H1 (cell line): ENCODE data around the gene ZXDC. TPM values are rescaled to one million over a fixed set of nuclear protein-coding genes. Genes with fewer than 3 reads are reported as not detected.

Experiments
- CTCF ChIA-PET: fragments of 300-600 bp; sonication (Branson Sonifier 250); formaldehyde crosslinking; loops from one replicate; lab custom pipeline; 2021; ENCODE audit not compliant: partially characterized antibody; lab: Charles Lee
- POLR2A ChIA-PET: fragments of 300-600 bp; sonication (Branson Sonifier 250); formaldehyde crosslinking; loops from one replicate; lab custom pipeline; 2021; ENCODE audit warnings: inconsistent platforms; ENCODE audit not compliant: partially characterized antibody; lab: Charles Lee
- DNase-seq, 2 experiments: peaks; one replicate each; pipeline versions ENCODE4 v3.0.0 to v3.0.0-alpha.2; 2010 to 2022; ENCODE audit warnings: low spot score in 2 of 2, low read depth in 1 of 2, mixed read lengths in 1 of 2
- FAIRE-seq: peaks from 2 replicates; lab custom pipeline; 2011; peaks lifted over from hg19 to GRCh38; lab: Jason Lieb, UNC
- H2AFZ ChIP-seq: 2 replicates; pipeline ENCODE4 v1.8.1; 2012; ENCODE audit warnings: low read length, inconsistent platforms
- H2AK5ac ChIP-seq: 2 replicates; pipeline ENCODE4 v1.6.1; 2013; ENCODE audit warnings: low read depth, low read length
- H2BK120ac ChIP-seq: replicated peaks from 2 replicates; pipeline ENCODE3; 2013; ENCODE audit warnings: low read depth, low read length, inconsistent platforms
- H2BK12ac ChIP-seq: 2 replicates; pipeline ENCODE4 v1.6.1; 2013; ENCODE audit warnings: low read depth, low read length
- H2BK15ac ChIP-seq: 2 replicates; pipeline ENCODE4 v1.6.1; 2013; ENCODE audit warnings: low read length
- H2BK20ac ChIP-seq: 2 replicates; pipeline ENCODE4 v1.6.1; 2013; ENCODE audit warnings: low read length
- H2BK5ac ChIP-seq: 2 replicates; pipeline ENCODE4 v1.6.1; 2013; ENCODE audit warnings: low read depth, low read length
- H3K14ac ChIP-seq: 2 replicates; pipeline ENCODE4 v1.6.1; 2013; ENCODE audit warnings: inconsistent platforms; ENCODE audit not compliant: insufficient read length
- H3K18ac ChIP-seq: 2 replicates; pipeline ENCODE4 v1.6.1; 2013; ENCODE audit warnings: low read length; ENCODE audit errors: extremely low read depth
- H3K23ac ChIP-seq: 2 replicates; pipeline ENCODE4 v1.6.1; 2013; ENCODE audit warnings: inconsistent platforms; ENCODE audit not compliant: insufficient read length
- H3K23me2 ChIP-seq: 2 replicates; pipeline ENCODE4 v1.6.1; 2013; ENCODE audit warnings: low read depth, low read length
- H3K27ac ChIP-seq: 2 replicates; pipeline ENCODE4 v1.6.1; 2011; ENCODE audit warnings: low read depth, low read length, inconsistent platforms
- H3K27me3 ChIP-seq, 4 experiments: replicated peaks in 1 of 4; 1 replicate in 1 of 4; 2 replicates in 3 of 4; pipeline versions ENCODE4 v1.6.1 to v1.8.1; 2011 to 2013; ENCODE audit warnings: low read length in 3 of 4, mild to moderate bottlenecking in 3 of 4, inconsistent platforms in 2 of 4, mixed read lengths in 2 of 4, moderate library complexity in 1 of 4; ENCODE audit not compliant: control insufficient read depth in 3 of 4, insufficient read depth in 3 of 4; ENCODE audit errors: extremely low read depth in 1 of 4
- H3K36me3 ChIP-seq, 4 experiments: 2 replicates each; pipeline versions ENCODE4 v1.6.1 to v1.8.1; 2011 to 2013; ENCODE audit warnings: mild to moderate bottlenecking in 4 of 4, low read length in 3 of 4, moderate library complexity in 2 of 4, control low read depth in 1 of 4, inconsistent platforms in 1 of 4; ENCODE audit not compliant: insufficient read depth in 4 of 4, control insufficient read depth in 2 of 4
- H3K4ac ChIP-seq: replicated peaks from 2 replicates; pipeline ENCODE3; 2013; ENCODE audit warnings: low read length, low read depth, mixed read lengths, inconsistent platforms; ENCODE audit not compliant: insufficient read length
- H3K4me1 ChIP-seq, 4 experiments: replicated peaks in 1 of 4; 1 replicate in 1 of 4; 2 replicates in 3 of 4; pipeline versions ENCODE4 v1.6.1 to v1.8.1; 2011 to 2013; ENCODE audit warnings: low read length in 3 of 4, inconsistent platforms in 2 of 4, mixed read lengths in 1 of 4; ENCODE audit not compliant: insufficient read depth in 4 of 4, control insufficient read depth in 3 of 4
- H3K4me2 ChIP-seq, 2 experiments: 2 replicates each; pipeline versions ENCODE4 v1.6.1 to v1.8.1; 2011 to 2013; ENCODE audit warnings: low read depth in 2 of 2, low read length in 2 of 2, control low read depth in 1 of 2, inconsistent platforms in 1 of 2, mild to moderate bottlenecking in 1 of 2; ENCODE audit not compliant: insufficient read depth in 1 of 2
- H3K4me3 ChIP-seq, 4 experiments: fragments of 200-600, 300-600 bp in 1 of 4; sonication (generic), shearing (Covaris generic), sonication (Bioruptor Twin) in 1 of 4; 2 replicates each; pipeline versions ENCODE4 v1.5.1 to v1.8.1; 2011 to 2016; ENCODE audit warnings: low read length in 4 of 4, low read depth in 3 of 4, control low read depth in 2 of 4, inconsistent platforms in 2 of 4, mild to moderate bottlenecking in 2 of 4, mixed read lengths in 1 of 4, moderate library complexity in 1 of 4; ENCODE audit not compliant: insufficient read depth in 2 of 4; ENCODE audit errors: extremely low read depth in 1 of 4
- H3K56ac ChIP-seq: replicated peaks from 2 replicates; pipeline ENCODE3; 2013; ENCODE audit warnings: low read depth, mild to moderate bottlenecking, mixed read lengths, low read length, inconsistent platforms; ENCODE audit not compliant: insufficient read length
- H3K79me1 ChIP-seq: 2 replicates; pipeline ENCODE4 v1.6.1; 2013; ENCODE audit warnings: low read depth, low read length, control low read depth
- H3K79me2 ChIP-seq, 2 experiments: 2 replicates each; pipeline versions ENCODE4 v1.6.1 to v1.8.1; 2012 to 2013; ENCODE audit warnings: low read length in 2 of 2, mild to moderate bottlenecking in 2 of 2, inconsistent platforms in 1 of 2; ENCODE audit not compliant: insufficient read depth in 2 of 2, control insufficient read depth in 1 of 2
- H3K9ac ChIP-seq, 4 experiments: replicated peaks in 1 of 4; 1 replicate in 1 of 4; 2 replicates in 3 of 4; pipeline versions ENCODE4 v1.6.1 to v1.8.1; 2011 to 2013; ENCODE audit warnings: low read depth in 3 of 4, low read length in 3 of 4, control low read depth in 2 of 4, mild to moderate bottlenecking in 2 of 4, moderate library complexity in 2 of 4, inconsistent platforms in 1 of 4; ENCODE audit errors: extremely low read depth in 1 of 4
- H3K9me3 ChIP-seq, 2 experiments: 2 replicates each; pipeline versions ENCODE4 v1.6.1 to v1.8.1; 2012 to 2013; ENCODE audit warnings: mild to moderate bottlenecking in 2 of 2, moderate library complexity in 2 of 2, control low read depth in 1 of 2, inconsistent platforms in 1 of 2, low read depth in 1 of 2, low read length in 1 of 2, mixed read lengths in 1 of 2; ENCODE audit not compliant: insufficient read depth in 2 of 2
- H4K20me1 ChIP-seq, 2 experiments: replicated peaks in 1 of 2; 2 replicates each; pipeline versions ENCODE3 to v1.8.1; 2011 to 2013; ENCODE audit warnings: inconsistent platforms in 2 of 2, low read length in 2 of 2, mild to moderate bottlenecking in 1 of 2; ENCODE audit not compliant: insufficient read depth in 2 of 2, control insufficient read depth in 1 of 2
- H4K5ac ChIP-seq: 2 replicates; pipeline ENCODE4 v1.6.1; 2013; ENCODE audit warnings: low read length, low read depth, mixed read lengths, inconsistent platforms; ENCODE audit not compliant: insufficient read length
- H4K8ac ChIP-seq: 2 replicates; pipeline ENCODE4 v1.8.0; 2013; ENCODE audit warnings: mild to moderate bottlenecking, moderate library complexity, low read length, inconsistent platforms; ENCODE audit not compliant: insufficient read depth; ENCODE audit errors: extremely low read depth
- H4K91ac ChIP-seq: replicated peaks from 2 replicates; pipeline ENCODE3; 2013; ENCODE audit warnings: low read length, mixed read lengths, inconsistent platforms; ENCODE audit not compliant: insufficient read length
- BCL11A ChIP-seq, 2 experiments: IDR thresholded peaks; one replicate each; pipeline ENCODE4 v1.6.1; 2011; ENCODE audit warnings: low read depth in 2 of 2, low read length in 2 of 2, mild to moderate bottlenecking in 2 of 2
- BRCA1 ChIP-seq: IDR thresholded peaks from 2 replicates; pipeline ENCODE4 v1.6.1; 2012; ENCODE audit warnings: low read depth, low read length, improper control_type of control experiment
- CHD1 ChIP-seq: IDR thresholded peaks from 2 replicates; pipeline ENCODE4 v1.6.1; 2012; ENCODE audit warnings: low read depth, low read length, improper control_type of control experiment
- CHD2 ChIP-seq: IDR thresholded peaks from 2 replicates; pipeline ENCODE4 v1.6.1; 2012; ENCODE audit warnings: low read length, improper control_type of control experiment
- CTBP2 ChIP-seq: IDR thresholded peaks from 2 replicates; pipeline ENCODE4 v1.7.0; 2011; ENCODE audit warnings: borderline replicate concordance, mild to moderate bottlenecking, moderate library complexity, mixed read lengths, low read length; ENCODE audit not compliant: insufficient read depth, insufficient read length
- E2F6 ChIP-seq: IDR thresholded peaks from 2 replicates; pipeline ENCODE4 v1.6.1; 2012; ENCODE audit warnings: inconsistent platforms
- MAFK ChIP-seq: IDR thresholded peaks from 2 replicates; pipeline ENCODE4 v1.6.1; 2012; ENCODE audit warnings: low read depth, mild to moderate bottlenecking, improper control_type of control experiment, low read length
- POLR2AphosphoS5 ChIP-seq: IDR thresholded peaks from 2 replicates; pipeline ENCODE4 v1.6.1; 2011; ENCODE audit warnings: low read depth, low read length
- SIRT6 ChIP-seq: IDR thresholded peaks from one replicate; pipeline ENCODE4 v1.7.1; 2012; ENCODE audit warnings: low read length, inconsistent platforms
- SP1 ChIP-seq: IDR thresholded peaks from 2 replicates; pipeline ENCODE4 v1.6.1; 2011; ENCODE audit warnings: low read depth, low read length
- SUZ12 ChIP-seq: fragments of 200-600 bp; sonication (generic); IDR thresholded peaks from 2 replicates; pipeline ENCODE4 v1.6.1; 2012; ENCODE audit warnings: mild to moderate bottlenecking, inconsistent platforms, low read length, moderate library complexity, mixed read lengths
- ZNF274 ChIP-seq: IDR thresholded peaks from 2 replicates; pipeline ENCODE4 v1.7.0; 2012; ENCODE audit warnings: low read length, borderline replicate concordance; ENCODE audit errors: extremely low read depth
- WGBS, 2 experiments: shearing (Covaris generic) in 1 of 2; methylation state at CpG; one replicate each; pipeline versions ENCODE4 v1.1.6 to v1.1.7; 2013 to 2015; ENCODE audit warnings: low lambda C conversion rate in 2 of 2, mixed read lengths in 2 of 2, inconsistent platforms in 1 of 2, low coverage in 1 of 2, missing lambda C conversion rate in 1 of 2; ENCODE audit not compliant: insufficient replicate concordance in 2 of 2, insufficient coverage in 1 of 2, insufficient read length in 1 of 2; ENCODE audit errors: extremely low coverage in 1 of 2, missing lambda C conversion rate in 1 of 2; 5-methylcytosine and 5-hydroxymethylcytosine counted together
- polyA plus RNA-seq, 7 experiments: library from polyadenylated mRNA; depleted of rRNA in 3 of 7; stranded (reverse) in 5 of 7; unstranded in 2 of 7; fragments of >200 nt in 5 of 7; fragments of 200-250 nt in 2 of 7; gene quantifications; 1 replicate in 5 of 7; 2 replicates in 1 of 7; 4 replicates in 1 of 7; pipeline versions ENCODE4 v1.2.1 to v1.2.3, GENCODE V29; 2011 to 2013; ENCODE audit warnings: missing spikeins in 2 of 7, mixed read lengths in 2 of 7
- total RNA-seq: library from RNA; stranded (reverse); fragmentation: NEBNext Ultra II Directional; extraction: Animal tissue kit (Norgen Biotek cat#: 25700); gene quantifications from 2 replicates; pipeline ENCODE4 v1.2.1, GENCODE V29; 2021

ZXDC gene
- total and polyA plus RNA-seq, 2 of the 8 experiments (the other 6 are each of a cell fraction or from before 2014, with no cell fraction given), result 12.7 to 24.3 TPM

- WGBS, 2 experiments, result 92% methylated on average over 3 of the region's 3 CpGs; no CpG with 5 or more reads in 1 of the 2 experiments
- H3K4ac ChIP-seq, result peak overlapping the region; percentile 88
- ChIA-PET POLR2A (interaction anchor here (0.8 to 4.6 kb wide), 4 partner anchors 9 to 39 kb away, joined by 3 to 23 read pairs (median 4); partner anchors contain the start of genes CHST13 and ZXDC), CTCF (interaction anchor here (0.7 to 1.5 kb wide), 5 partner anchors 9 to 136 kb away, joined by 3 to 5 read pairs (median 3); no protein-coding TSS in a partner anchor)
- no peak overlapping the region; the same call in 1 of the 2 replicates for H2BK15ac ChIP-seq
- H3K79me2 ChIP-seq, result no peaks in the 10 kb centered on the region
- no peak overlapping the region for H3K14ac ChIP-seq
- H3K4me2 ChIP-seq, result no peak overlapping the region; a peak in 1 of 4 replicates
- H3K9ac ChIP-seq, result no peak overlapping the region
- 0 out of 2 replicates have a peak overlapping the region, but pooled peaks have one; percentile 16 for H4K8ac ChIP-seq
- no peaks in the 10 kb centered on the region for H3K79me1 ChIP-seq
- H3K4me3 ChIP-seq, result no peak overlapping the region
- DNase-seq, result no peak
- peak overlapping the region; percentile 70 for H2BK120ac ChIP-seq
- no peak overlapping the region for H3K56ac ChIP-seq
- H3K27me3 ChIP-seq, result 0 out of 7 replicates have a peak, but pooled peaks cover 0 to 2% (median 0%) of the 10 kb centered on the region in 4 experiments
- no peak overlapping the region for H3K23ac ChIP-seq
- no peak overlapping the region; the same call in 1 of the 2 replicates for H2AK5ac ChIP-seq
- no peaks in the 10 kb centered on the region for H3K9me3 ChIP-seq
- no peak for FAIRE-seq
- H4K5ac ChIP-seq, result no peak overlapping the region
- peak overlapping the region; percentile 88; the same call in 1 of the 2 replicates for H3K18ac ChIP-seq
- H4K91ac ChIP-seq, result peak overlapping the region; percentile 37
- H3K23me2 ChIP-seq, result no peaks in the 10 kb centered on the region
- peak overlapping the region; percentile 92; the same call in 1 of the 2 replicates for H2BK20ac ChIP-seq
- H2AFZ ChIP-seq, result 0 out of 2 replicates have a peak overlapping the region, but pooled peaks have one; percentile 28
- H3K27ac ChIP-seq, result no peak overlapping the region
- peaks cover 0 to 22% (median 9%) of the 10 kb centered on the region in 4 experiments; a peak in 6 of 7 replicates for H3K4me1 ChIP-seq
- no peaks in the 10 kb centered on the region for H4K20me1 ChIP-seq
- peak overlapping the region; percentile 98; the same call in 1 of the 2 replicates for H2BK12ac ChIP-seq
- no peaks in the 10 kb centered on the region for H3K36me3 ChIP-seq
- peak overlapping the region; percentile 62; the same call in 1 of the 2 replicates for H2BK5ac ChIP-seq
- TF ChIP-seq BCL11A (IDR thresholded peaks at IDR 0.05; ENCODE audit: low read depth in 2 of 2, low read length in 2 of 2) (no peak), MAFK (no peak), POLR2AphosphoS5 (no peak), SP1 (no peak), CTBP2 (no peak), ZNF274 (no peak), BRCA1 (no peak), E2F6 (no peak), CHD1 (no peak), SIRT6 (no peak), SUZ12 (no peak), CHD2 (no peak)
Observed at GRCh38 chr3:126484148-126484547, 8.5 kb upstream of the ZXDC start.
